ENCODE results near the gene LLGL1.

DNA sequence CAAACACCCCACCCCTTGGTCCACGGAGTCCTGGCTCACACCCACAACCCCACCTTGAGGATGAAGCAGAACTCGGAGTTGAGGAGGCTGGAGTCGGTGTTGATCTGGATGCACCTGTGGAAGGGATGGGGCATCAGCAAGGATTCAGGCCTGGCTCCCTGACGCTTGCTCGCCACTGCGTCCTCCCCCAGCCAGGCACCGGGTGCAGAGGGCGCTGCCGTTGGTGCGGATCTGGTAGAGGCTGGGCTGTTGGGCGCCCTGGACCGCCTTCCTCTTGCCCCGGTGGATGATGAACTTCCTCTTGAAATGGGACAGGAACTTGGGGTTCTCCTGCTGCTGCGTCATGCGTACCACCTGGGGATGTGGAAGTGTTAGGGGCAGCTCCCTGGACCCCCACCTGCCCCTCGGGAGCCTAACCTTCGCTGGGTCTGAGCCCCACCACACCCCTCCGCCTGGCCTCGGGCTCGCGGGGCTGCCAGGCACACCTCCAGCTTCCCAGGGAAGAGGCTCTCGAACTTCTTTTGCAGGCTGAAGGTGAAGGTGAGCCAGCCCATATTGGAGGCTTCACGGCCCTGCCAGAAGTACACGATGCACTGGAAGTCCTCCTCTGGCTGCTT, 20.8 kb downstream of the LLGL1 start:
- TF ChIP-seq, protein P1, sequence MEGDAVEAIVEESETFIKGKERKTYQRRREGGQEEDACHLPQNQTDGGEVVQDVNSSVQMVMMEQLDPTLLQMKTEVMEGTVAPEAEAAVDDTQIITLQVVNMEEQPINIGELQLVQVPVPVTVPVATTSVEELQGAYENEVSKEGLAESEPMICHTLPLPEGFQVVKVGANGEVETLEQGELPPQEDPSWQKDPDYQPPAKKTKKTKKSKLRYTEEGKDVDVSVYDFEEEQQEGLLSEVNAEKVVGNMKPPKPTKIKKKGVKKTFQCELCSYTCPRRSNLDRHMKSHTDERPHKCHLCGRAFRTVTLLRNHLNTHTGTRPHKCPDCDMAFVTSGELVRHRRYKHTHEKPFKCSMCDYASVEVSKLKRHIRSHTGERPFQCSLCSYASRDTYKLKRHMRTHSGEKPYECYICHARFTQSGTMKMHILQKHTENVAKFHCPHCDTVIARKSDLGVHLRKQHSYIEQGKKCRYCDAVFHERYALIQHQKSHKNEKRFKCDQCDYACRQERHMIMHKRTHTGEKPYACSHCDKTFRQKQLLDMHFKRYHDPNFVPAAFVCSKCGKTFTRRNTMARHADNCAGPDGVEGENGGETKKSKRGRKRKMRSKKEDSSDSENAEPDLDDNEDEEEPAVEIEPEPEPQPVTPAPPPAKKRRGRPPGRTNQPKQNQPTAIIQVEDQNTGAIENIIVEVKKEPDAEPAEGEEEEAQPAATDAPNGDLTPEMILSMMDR (IDR thresholded peaks at IDR 0.05): no peak
- TF ChIP-seq POLR2A (IDR thresholded peaks at IDR 0.05): no peak
